Fibroblast of villous mesenchyme (primary cell): ENCODE data around the gene GCSAM. TPM values are rescaled to one million over a fixed set of nuclear protein-coding genes. Genes with fewer than 3 reads are reported as not detected.
"Not testable (repeated sequence)": the region's sequence is repeated elsewhere in the genome, so short reads cannot be mapped to it uniquely, and the experiment has no call there.

ENCODE experiments used
- DNase-seq: peaks from one replicate; pipeline ENCODE4 v3.0.0-alpha.2; 2010; ENCODE audit warnings: low read depth
- H3K4me3 ChIP-seq: 2 replicates; pipeline ENCODE4 v1.5.1; 2011; ENCODE audit warnings: low read depth, mild to moderate bottlenecking, low read length
- CTCF ChIP-seq: IDR thresholded peaks from 2 replicates; pipeline ENCODE4 v1.5.1; 2012; ENCODE audit warnings: low read depth, mild to moderate bottlenecking, low read length; ENCODE audit not compliant: insufficient read depth
- small RNA-seq: library from RNA; depleted of rRNA; stranded (forward); fragments of <200 nt; gene quantifications from one replicate; pipeline ENCODE3, GENCODE V24; 2012
- total RNA-seq: library from RNA; depleted of rRNA; stranded (reverse); fragments of >200 nt; gene quantifications from 2 replicates; pipeline ENCODE4 v1.2.3, GENCODE V29; 2012

GCSAM gene
- total RNA-seq, 1 donor: not detected

- H3K4me3 ChIP-seq: no peak overlapping the region
- peak; percentile 95 for DNase-seq
- no peak for TF ChIP-seq CTCF
Measured at GRCh38 chr3:112074616-112075497, 58.2 kb downstream of the GCSAM start.

GRCh38 chr3:112074006-112074405, 59.0 kb downstream of the GCSAM start:
- DNase-seq: peak; percentile 21
- no peak for TF ChIP-seq CTCF
- H3K4me3 ChIP-seq: no peak overlapping the region

GRCh38 chr3:112072387-112073060, 60.5 kb downstream of the GCSAM start:
- DNase-seq, H3K4me3 ChIP-seq: not testable (repeated sequence)

Small RNAs within 50 kb of the gene (small RNA-seq; reads per million reads assigned to genes)
- gene MIR567: not detected

Other genes starting within 250 kb of the GCSAM start
- gene ABHD10, start 154.2 kb downstream of the GCSAM start, total RNA-seq: 20.3 and 38.0 TPM in 2 replicates
- gene TAGLN3, start 134.3 kb downstream of the GCSAM start, total RNA-seq: under 0.01 TPM in 1 of 2 replicates, not detected in the other
- not detected in 2 replicates for gene TMPRSS7, start 98.5 kb downstream of the GCSAM start, total RNA-seq
- gene C3orf52, start 46.9 kb downstream of the GCSAM start, total RNA-seq: 5.2 and 7.3 TPM in 2 replicates
- under 0.01 TPM in 1 of 2 replicates, not detected in the other for gene SLC9C1, start 161.0 kb upstream of the GCSAM start, total RNA-seq
- gene CD200, start 199.9 kb upstream of the GCSAM start, total RNA-seq: 1.3 TPM in 2 replicates